BLaER1 treated with 17β-estradiol and CSF1 and Interleukin-3, amounts not matched to agents 10 nM and 100 nM (cell line): ENCODE data around the gene RAMP3.

ENCODE experiments used
- H3K27ac ChIP-seq, 11 experiments: shearing (Covaris generic); formaldehyde crosslinking; 2 replicates each; pipeline ENCODE4 v1.8.1; 2022
- H3K27me3 ChIP-seq, 11 experiments: shearing (Covaris generic); formaldehyde crosslinking; 2 replicates each; pipeline ENCODE4 v1.8.1; 2022
- H3K36me3 ChIP-seq, 11 experiments: shearing (Covaris generic); formaldehyde crosslinking; 2 replicates each; pipeline ENCODE4 v1.8.1; 2022
- H3K4me1 ChIP-seq, 10 experiments: shearing (Covaris generic); formaldehyde crosslinking; 2 replicates each; pipeline ENCODE4 v1.8.1; 2022
- H3K4me2 ChIP-seq, 11 experiments: shearing (Covaris generic); formaldehyde crosslinking; 2 replicates each; pipeline ENCODE4 v1.8.1; 2022
- H3K4me3 ChIP-seq, 10 experiments: shearing (Covaris generic); formaldehyde crosslinking; 2 replicates each; pipeline ENCODE4 v1.8.1; 2022
- H3K9ac ChIP-seq, 11 experiments: shearing (Covaris generic); formaldehyde crosslinking; 2 replicates each; pipeline ENCODE4 v1.8.1; 2022
- H3K9me3 ChIP-seq, 11 experiments: shearing (Covaris generic); formaldehyde crosslinking; replicated peaks in 1 of 11; 2 replicates each; pipeline ENCODE4 v1.8.1; 2022
- H4K20me1 ChIP-seq, 11 experiments: shearing (Covaris generic); formaldehyde crosslinking; 2 replicates each; pipeline ENCODE4 v1.8.1; 2022
- Cebpa-rat ChIP-seq, 11 experiments: shearing (Covaris generic); IDR thresholded peaks; 2 replicates each; pipeline ENCODE4 v1.8.1; 2022

The RAMP3 gene

DNA sequence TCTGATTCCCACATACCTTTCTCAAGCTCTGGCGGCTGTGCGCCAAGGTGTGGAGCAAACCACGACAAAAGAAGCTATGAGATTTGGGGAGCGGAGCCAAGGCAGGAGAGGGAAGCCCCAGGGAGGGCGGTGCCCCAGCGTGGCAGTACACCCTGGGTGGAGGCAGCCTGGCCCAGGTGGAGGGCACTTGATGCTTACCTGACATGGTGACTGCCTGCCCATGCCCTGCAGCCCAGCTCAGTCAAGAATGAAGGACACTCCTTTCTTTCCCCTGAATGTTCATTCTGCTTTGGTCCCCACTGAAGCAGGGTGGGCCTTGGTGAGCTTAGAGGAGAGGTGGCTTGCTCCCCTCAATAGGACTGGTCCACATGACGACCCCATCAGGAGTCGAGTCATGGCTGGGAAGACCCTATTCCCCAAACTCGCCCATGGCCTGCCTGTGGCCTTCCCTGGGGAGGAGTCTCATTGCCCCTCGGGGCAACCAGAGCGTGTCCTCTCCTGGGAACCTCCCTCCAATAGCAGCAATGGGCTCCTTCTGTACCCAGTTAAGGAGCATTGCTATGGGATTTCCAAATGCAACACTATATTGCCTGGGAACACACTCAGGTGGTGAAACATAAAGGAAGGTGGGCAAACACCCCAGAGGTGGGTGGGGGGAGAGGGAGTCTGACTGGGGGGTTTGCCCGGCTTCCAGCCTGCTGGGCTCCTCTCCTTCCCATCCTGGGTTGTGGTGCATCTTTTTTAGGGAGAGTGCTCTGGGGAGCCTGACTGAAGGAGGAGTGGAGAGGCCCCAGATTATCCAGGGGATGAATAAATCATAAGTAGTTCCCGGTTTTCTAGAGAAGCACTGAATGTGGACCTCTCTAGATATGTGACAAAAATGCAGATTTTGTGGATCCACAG is 22.7 kb downstream of the RAMP3 start:
- no peaks in the 10 kb centered on the region for H3K4me1 ChIP-seq
- H3K9me3 ChIP-seq = no peaks in the 10 kb centered on the region
- H3K27ac ChIP-seq = no peak overlapping the region
- no peak overlapping the region for H3K4me2 ChIP-seq
- H3K36me3 ChIP-seq = no peaks in the 10 kb centered on the region
- TF ChIP-seq Cebpa-rat (IDR thresholded peaks at IDR 0.05) = no peak
- H3K4me3 ChIP-seq = no peak overlapping the region
- no peaks in the 10 kb centered on the region for H4K20me1 ChIP-seq
- H3K27me3 ChIP-seq = no peaks in the 10 kb centered on the region
- H3K9ac ChIP-seq = no peak overlapping the region

DNA sequence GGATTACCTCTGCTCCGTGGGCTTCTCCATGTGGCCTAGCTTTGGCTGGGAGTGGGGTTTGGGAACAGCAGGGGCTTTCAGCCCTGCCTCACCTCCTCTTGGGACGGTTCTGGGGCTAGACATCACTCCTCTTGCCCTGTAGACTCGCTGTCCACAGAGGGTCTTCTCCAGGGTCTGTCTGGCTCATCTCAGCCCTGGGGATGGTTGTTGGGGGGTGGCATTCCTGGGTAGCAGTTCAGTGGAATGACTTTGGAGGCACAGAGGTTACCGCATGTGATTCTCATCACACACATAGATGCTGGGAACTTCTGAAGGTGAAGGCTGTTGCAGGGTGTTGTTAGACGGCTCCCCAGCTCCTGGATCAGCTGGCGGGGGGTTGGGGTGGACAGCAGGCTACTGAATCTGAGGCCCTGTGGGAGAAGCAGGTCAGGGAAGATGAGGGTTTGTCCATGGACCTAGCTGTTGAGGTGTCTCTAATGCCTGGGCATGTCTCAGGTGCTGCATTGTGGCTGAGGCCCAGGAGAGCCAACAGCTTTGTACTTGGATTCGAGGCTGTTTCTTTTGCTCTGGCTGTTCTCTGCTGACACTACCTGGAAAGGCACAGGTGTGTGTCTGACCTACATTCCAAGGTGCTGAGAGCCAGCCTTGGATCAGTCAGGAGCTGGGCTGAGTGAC is 23.8 kb downstream of the RAMP3 start:
- no peak overlapping the region for H3K9ac ChIP-seq
- no peak overlapping the region for H3K4me3 ChIP-seq
- no peaks in the 10 kb centered on the region for H4K20me1 ChIP-seq
- H3K4me2 ChIP-seq = no peak overlapping the region
- no peak for TF ChIP-seq Cebpa-rat (IDR thresholded peaks at IDR 0.05)
- H3K9me3 ChIP-seq = no peaks in the 10 kb centered on the region
- H3K27ac ChIP-seq = no peak overlapping the region
- H3K4me1 ChIP-seq = no peaks in the 10 kb centered on the region
- H3K36me3 ChIP-seq = no peaks in the 10 kb centered on the region
- no peaks in the 10 kb centered on the region for H3K27me3 ChIP-seq

DNA sequence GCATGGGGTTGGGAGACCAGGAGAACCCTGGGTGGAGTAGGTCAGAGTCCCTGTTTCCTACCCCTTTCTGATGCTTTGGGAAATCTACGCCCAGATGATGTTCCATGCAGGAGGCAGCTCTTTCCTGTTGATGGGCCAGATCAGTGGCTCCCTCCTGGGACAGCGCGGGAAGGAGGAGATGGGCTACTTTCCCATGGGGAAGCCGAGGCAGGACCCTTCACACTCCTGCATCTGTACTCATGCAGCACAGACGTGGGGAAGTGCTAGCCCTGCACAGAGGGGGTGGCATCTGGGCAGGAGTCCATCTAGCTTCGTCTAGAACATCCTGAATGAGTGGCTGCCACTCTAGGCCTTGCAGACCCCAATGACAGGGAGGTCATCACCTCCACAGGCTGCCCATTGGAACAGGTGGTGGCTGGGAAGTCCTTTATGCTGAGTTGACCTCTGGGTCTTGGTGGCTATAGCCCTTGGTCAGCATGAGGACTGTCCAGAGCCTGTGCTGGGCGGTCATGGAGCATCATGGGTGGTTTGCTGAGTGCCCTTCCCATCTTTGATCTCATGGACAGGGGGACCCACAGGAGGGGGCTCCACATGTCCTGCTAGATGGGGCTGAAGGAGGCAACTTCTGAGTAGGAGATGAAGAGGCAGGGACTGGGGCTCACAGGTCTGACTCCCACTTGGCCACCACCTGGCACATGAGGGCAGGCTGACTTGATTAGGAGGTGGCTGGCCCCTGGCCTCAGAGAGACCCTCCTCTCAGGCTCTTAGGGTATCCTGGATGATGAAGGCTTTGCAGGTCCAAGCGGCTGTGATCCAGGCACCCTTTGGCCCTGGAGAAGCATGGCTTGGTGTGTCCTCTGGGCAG is 24.6 kb downstream of the RAMP3 start:
- no peak for TF ChIP-seq Cebpa-rat (IDR thresholded peaks at IDR 0.05)
- Histone ChIP-seq H3K27me3 (no peaks in the 10 kb centered on the region), H4K20me1 (no peaks in the 10 kb centered on the region)

DNA sequence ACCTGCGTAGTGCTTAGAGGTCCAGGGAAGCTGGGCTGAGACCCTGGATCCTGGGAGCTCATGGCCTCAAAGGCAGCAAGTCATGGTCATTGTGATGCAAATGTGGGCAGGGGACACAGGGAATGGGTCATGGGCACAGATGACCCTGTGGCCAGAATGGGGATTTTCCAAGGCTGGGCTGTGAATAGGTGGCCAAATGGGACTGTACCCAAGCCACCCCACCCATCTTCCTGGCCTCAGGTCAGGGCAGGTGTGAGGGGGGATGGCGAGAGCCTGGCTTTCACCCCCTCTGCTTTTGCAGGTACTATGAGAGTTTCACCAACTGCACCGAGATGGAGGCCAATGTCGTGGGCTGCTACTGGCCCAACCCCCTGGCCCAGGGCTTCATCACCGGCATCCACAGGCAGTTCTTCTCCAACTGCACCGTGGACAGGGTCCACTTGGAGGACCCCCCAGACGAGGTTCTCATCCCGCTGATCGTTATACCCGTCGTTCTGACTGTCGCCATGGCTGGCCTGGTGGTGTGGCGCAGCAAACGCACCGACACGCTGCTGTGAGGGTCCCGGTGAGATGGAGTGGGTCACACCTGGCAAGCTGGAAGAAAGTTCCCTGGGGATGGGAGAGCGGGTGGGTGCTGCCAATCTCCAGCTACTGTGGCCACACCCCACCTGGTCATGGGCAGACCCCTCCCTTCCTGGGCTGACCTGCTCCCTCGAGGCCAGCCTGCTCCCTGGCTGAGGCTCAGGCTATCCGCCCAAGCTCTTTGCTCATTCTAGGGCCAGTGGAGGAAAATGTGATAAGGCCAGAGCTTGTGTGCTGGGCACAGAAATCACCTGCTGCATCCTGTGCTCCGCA is 25.5 kb downstream of the RAMP3 start:
- H3K27me3 ChIP-seq = no peaks in the 10 kb centered on the region
- no peak overlapping the region for H3K4me3 ChIP-seq
- no peaks in the 10 kb centered on the region for H3K9me3 ChIP-seq
- no peaks in the 10 kb centered on the region for H3K4me1 ChIP-seq
- no peak overlapping the region for H3K9ac ChIP-seq
- no peak for TF ChIP-seq Cebpa-rat (IDR thresholded peaks at IDR 0.05)
- no peak overlapping the region for H3K4me2 ChIP-seq
- no peak overlapping the region for H3K27ac ChIP-seq
- no peaks in the 10 kb centered on the region for H3K36me3 ChIP-seq
- no peaks in the 10 kb centered on the region for H4K20me1 ChIP-seq

More for the DNA sequence above, 24.6 kb downstream of the RAMP3 start:
- H3K36me3 ChIP-seq = no peaks in the 10 kb centered on the region
- no peaks in the 10 kb centered on the region for H3K4me1 ChIP-seq
- no peak overlapping the region for H3K9ac ChIP-seq
- no peak overlapping the region for H3K27ac ChIP-seq
- H3K9me3 ChIP-seq = no peaks in the 10 kb centered on the region
- no peak overlapping the region for H3K4me2 ChIP-seq
- no peak overlapping the region for H3K4me3 ChIP-seq

GRCh38 chr7:45183711-45184210 is 26.2 kb downstream of the RAMP3 start:
- H3K4me2 ChIP-seq = no peak overlapping the region
- H3K27me3 ChIP-seq = no peaks in the 10 kb centered on the region
- no peak overlapping the region for H3K4me3 ChIP-seq
- no peaks in the 10 kb centered on the region for H3K9me3 ChIP-seq
- no peaks in the 10 kb centered on the region for H4K20me1 ChIP-seq
- H3K9ac ChIP-seq = no peak overlapping the region
- no peak overlapping the region for H3K27ac ChIP-seq
- no peaks in the 10 kb centered on the region for H3K4me1 ChIP-seq
- no peak for TF ChIP-seq Cebpa-rat (IDR thresholded peaks at IDR 0.05)
- no peaks in the 10 kb centered on the region for H3K36me3 ChIP-seq

DNA sequence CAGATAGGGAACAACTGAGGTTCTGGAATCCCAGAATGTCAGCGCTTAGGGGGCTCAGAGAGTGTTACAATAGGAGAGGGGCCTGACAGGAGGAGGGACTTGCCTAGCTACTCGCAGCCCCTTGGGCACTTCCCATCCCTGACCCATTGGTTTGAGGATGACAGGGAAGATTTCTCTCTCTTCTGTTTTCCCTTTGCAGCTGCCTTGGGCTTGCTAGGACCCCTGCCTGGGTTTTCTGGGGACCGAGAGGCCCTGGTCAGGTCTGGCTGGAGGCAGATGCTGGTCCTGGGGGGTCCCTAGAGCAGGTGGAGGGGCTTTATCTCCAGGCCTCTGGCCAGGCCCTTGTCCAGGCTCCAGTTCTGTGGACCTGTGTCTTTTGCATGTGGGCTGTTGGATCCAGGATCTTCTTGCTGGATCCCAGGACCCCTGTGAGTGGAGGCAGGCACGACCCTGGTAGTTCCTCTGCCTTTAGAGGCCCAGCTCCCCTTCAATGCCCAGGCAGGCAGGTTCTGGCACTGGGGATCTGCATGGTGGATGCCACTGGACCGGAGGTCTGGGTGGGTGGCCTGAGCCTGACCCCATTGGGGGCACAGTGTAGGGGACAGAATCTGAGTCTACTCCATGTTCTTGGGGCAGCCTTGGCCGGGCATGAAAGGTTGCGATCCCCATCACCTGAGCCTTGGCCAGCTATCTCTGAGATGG is 26.9 kb downstream of the RAMP3 start:
- Histone ChIP-seq H3K4me1 (no peaks in the 10 kb centered on the region), H3K36me3 (no peaks in the 10 kb centered on the region), H3K9ac (no peak overlapping the region), H3K4me2 (no peak overlapping the region), H3K9me3 (no peaks in the 10 kb centered on the region), H3K27ac (no peak overlapping the region), H3K27me3 (no peaks in the 10 kb centered on the region), H3K4me3 (no peak overlapping the region), H4K20me1 (no peaks in the 10 kb centered on the region)
- no peak for TF ChIP-seq Cebpa-rat (IDR thresholded peaks at IDR 0.05)

DNA sequence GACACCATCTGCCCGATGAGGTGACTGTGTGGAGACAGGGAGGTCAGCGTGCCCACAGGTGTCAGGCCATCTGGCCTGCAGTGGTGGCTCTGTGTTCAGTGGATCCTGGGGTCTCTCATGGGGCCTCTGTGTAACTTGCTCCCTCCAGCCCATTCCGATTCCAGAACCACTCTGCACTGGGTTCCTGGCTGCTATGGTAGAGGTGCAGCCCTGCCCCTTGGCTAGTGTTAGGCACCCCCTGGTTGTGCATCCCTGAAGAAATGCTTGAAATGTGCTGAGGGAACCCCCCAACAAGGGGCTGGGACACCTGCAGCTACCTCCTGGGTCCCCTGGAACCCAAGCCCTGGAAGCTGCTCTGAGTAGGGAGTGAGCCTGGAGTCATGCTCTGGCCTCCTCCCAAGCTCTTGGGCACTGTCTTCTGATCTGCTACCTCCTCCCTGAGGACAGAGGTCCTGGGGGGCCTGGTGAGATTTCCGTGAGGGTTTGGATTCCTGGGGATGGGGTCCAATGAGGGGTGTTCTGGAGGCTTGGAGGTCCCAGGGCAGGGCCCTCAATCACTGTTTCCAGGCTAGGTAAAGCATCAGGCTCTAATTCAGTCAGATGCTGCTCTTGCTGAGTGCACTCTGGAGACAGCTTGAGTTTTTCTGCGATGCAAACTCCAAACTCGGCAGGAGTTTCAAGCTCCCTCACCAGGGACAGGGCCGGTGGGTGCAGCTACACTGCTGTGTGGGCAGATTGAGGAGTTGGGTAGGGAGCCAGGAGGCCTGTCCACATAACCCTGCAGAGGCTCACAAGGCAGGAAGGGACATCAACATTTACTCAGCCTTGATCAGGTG is 27.7 kb downstream of the RAMP3 start:
- Histone ChIP-seq H3K9me3 (peaks cover 0 to 1% (median 0%) of the 10 kb centered on the region in 11 experiments; a peak in 3 of 22 replicates), H3K9ac (no peak overlapping the region), H4K20me1 (no peaks in the 10 kb centered on the region), H3K27me3 (no peaks in the 10 kb centered on the region), H3K36me3 (no peaks in the 10 kb centered on the region), H3K4me3 (no peak overlapping the region), H3K4me2 (no peak overlapping the region), H3K27ac (no peak overlapping the region), H3K4me1 (no peaks in the 10 kb centered on the region)
- no peak for TF ChIP-seq Cebpa-rat (IDR thresholded peaks at IDR 0.05)
